ENCODE measurements around the gene PRIMA1.

Gene PRIMA1

GRCh38 chr14:93788293-93788542 is at the start of gene PRIMA1:
Gene PRIMA1, minus strand, starts transcription at chr14:93788485. Its CDS starts 767 bp downstream, at chr14:93787718.
- Histone ChIP-seq H3K79me2 (no peaks in the 10 kb centered on the region), H3K9ac (no peak within 1 kb of the TSS), H3K27me3 (ENCODE audit: control insufficient read depth, insufficient read depth, low read length) (no peaks in the 10 kb centered on the region), H2AFZ (peak within 1 kb of the TSS; percentile 76), H3K4me3 (ENCODE audit: low read depth, low read length) (peak within 1 kb of the TSS; percentile 47), H3K9me3 (ENCODE audit: control insufficient read depth, low read length) (no peaks in the 10 kb centered on the region), H3K27ac (peak within 1 kb of the TSS; percentile 42), H3K4me1 (peaks cover 4% of the 10 kb centered on the region), H3K4me2 (ENCODE audit: low read length) (peak within 1 kb of the TSS; percentile 72), H3K36me3 (ENCODE audit: control insufficient read depth, insufficient read depth, low read length) (no peaks in the 10 kb centered on the region)
- TF ChIP-seq, protein P1, sequence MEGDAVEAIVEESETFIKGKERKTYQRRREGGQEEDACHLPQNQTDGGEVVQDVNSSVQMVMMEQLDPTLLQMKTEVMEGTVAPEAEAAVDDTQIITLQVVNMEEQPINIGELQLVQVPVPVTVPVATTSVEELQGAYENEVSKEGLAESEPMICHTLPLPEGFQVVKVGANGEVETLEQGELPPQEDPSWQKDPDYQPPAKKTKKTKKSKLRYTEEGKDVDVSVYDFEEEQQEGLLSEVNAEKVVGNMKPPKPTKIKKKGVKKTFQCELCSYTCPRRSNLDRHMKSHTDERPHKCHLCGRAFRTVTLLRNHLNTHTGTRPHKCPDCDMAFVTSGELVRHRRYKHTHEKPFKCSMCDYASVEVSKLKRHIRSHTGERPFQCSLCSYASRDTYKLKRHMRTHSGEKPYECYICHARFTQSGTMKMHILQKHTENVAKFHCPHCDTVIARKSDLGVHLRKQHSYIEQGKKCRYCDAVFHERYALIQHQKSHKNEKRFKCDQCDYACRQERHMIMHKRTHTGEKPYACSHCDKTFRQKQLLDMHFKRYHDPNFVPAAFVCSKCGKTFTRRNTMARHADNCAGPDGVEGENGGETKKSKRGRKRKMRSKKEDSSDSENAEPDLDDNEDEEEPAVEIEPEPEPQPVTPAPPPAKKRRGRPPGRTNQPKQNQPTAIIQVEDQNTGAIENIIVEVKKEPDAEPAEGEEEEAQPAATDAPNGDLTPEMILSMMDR (IDR thresholded peaks at IDR 0.05), result no peak

- H3K9me3 ChIP-seq (ENCODE audit: control insufficient read depth, low read length), result no peaks in the 10 kb centered on the region
- TF ChIP-seq, protein P1 (IDR thresholded peaks at IDR 0.05), result no peak
- no peak overlapping the region for H2AFZ ChIP-seq
- no peaks in the 10 kb centered on the region for H3K36me3 ChIP-seq (ENCODE audit: control insufficient read depth, insufficient read depth, low read length)
- H3K27ac ChIP-seq, result no peak overlapping the region
- H3K4me2 ChIP-seq (ENCODE audit: low read length), result no peak overlapping the region
- H3K4me1 ChIP-seq, result no peaks in the 10 kb centered on the region
- H3K4me3 ChIP-seq (ENCODE audit: low read depth, low read length), result no peak overlapping the region
- H3K27me3 ChIP-seq (ENCODE audit: control insufficient read depth, insufficient read depth, low read length), result no peaks in the 10 kb centered on the region
- no peak overlapping the region for H3K9ac ChIP-seq
- H3K79me2 ChIP-seq, result no peaks in the 10 kb centered on the region
These were observed 46.5 kb upstream of the PRIMA1 start for GRCh38 chr14:93834699-93835371.

GRCh38 chr14:93832665-93833064 is 44.4 kb upstream of the PRIMA1 start:
- Histone ChIP-seq H3K4me1 (no peaks in the 10 kb centered on the region), H3K36me3 (ENCODE audit: control insufficient read depth, insufficient read depth, low read length) (no peaks in the 10 kb centered on the region), H2AFZ (no peak overlapping the region), H3K9me3 (ENCODE audit: control insufficient read depth, low read length) (no peaks in the 10 kb centered on the region), H3K4me2 (ENCODE audit: low read length) (no peak overlapping the region), H3K4me3 (ENCODE audit: low read depth, low read length) (no peak overlapping the region), H3K27me3 (ENCODE audit: control insufficient read depth, insufficient read depth, low read length) (no peaks in the 10 kb centered on the region), H3K9ac (no peak overlapping the region), H3K27ac (no peak overlapping the region), H3K79me2 (no peaks in the 10 kb centered on the region)
- TF ChIP-seq, protein P1 (IDR thresholded peaks at IDR 0.05), result no peak

- Histone ChIP-seq H2AFZ (no peak overlapping the region), H3K9ac (no peak overlapping the region), H3K79me2 (no peaks in the 10 kb centered on the region), H3K9me3 (ENCODE audit: control insufficient read depth, low read length) (no peaks in the 10 kb centered on the region), H3K4me1 (no peaks in the 10 kb centered on the region), H3K27ac (no peak overlapping the region), H3K27me3 (ENCODE audit: control insufficient read depth, insufficient read depth, low read length) (no peaks in the 10 kb centered on the region), H3K4me3 (ENCODE audit: low read depth, low read length) (no peak overlapping the region), H3K36me3 (ENCODE audit: control insufficient read depth, insufficient read depth, low read length) (no peaks in the 10 kb centered on the region), H3K4me2 (ENCODE audit: low read length) (no peak overlapping the region)
- TF ChIP-seq, protein P1 (IDR thresholded peaks at IDR 0.05), result no peak
These were observed 43.8 kb upstream of the PRIMA1 start for GRCh38 chr14:93832081-93832480.

- no peak overlapping the region for H3K27ac ChIP-seq
- TF ChIP-seq, protein P1 (IDR thresholded peaks at IDR 0.05), result no peak
- no peaks in the 10 kb centered on the region for H3K9me3 ChIP-seq (ENCODE audit: control insufficient read depth, low read length)
- no peak overlapping the region for H2AFZ ChIP-seq
- no peak overlapping the region for H3K9ac ChIP-seq
- H3K27me3 ChIP-seq (ENCODE audit: control insufficient read depth, insufficient read depth, low read length), result no peaks in the 10 kb centered on the region
- H3K79me2 ChIP-seq, result no peaks in the 10 kb centered on the region
- no peaks in the 10 kb centered on the region for H3K36me3 ChIP-seq (ENCODE audit: control insufficient read depth, insufficient read depth, low read length)
- no peaks in the 10 kb centered on the region for H3K4me1 ChIP-seq
- no peak overlapping the region for H3K4me3 ChIP-seq (ENCODE audit: low read depth, low read length)
- H3K4me2 ChIP-seq (ENCODE audit: low read length), result no peak overlapping the region
These were observed 42.6 kb upstream of the PRIMA1 start for GRCh38 chr14:93830753-93831461.
